Muscle of leg (tissue), 11 donors: ENCODE results near the gene VAMP4. TPM values are rescaled to one million over a fixed set of nuclear protein-coding genes. Genes with fewer than 3 reads are reported as not detected.

ENCODE experiments used
- DNase-seq: peaks from one replicate; pipeline ENCODE4 v3.0.0; 2013
- H3K27ac ChIP-seq: one replicate; pipeline ENCODE4 v1.5.1; 2013; ENCODE audit warnings: mild to moderate bottlenecking, low read length, control low read depth
- H3K27me3 ChIP-seq: one replicate; pipeline ENCODE4 v1.6.1; 2013; ENCODE audit warnings: low read length; ENCODE audit not compliant: control insufficient read depth, insufficient read depth
- H3K36me3 ChIP-seq: one replicate; pipeline ENCODE4 v1.6.1; 2013; ENCODE audit warnings: low read length; ENCODE audit not compliant: control insufficient read depth, insufficient read depth
- H3K4me1 ChIP-seq: one replicate; pipeline ENCODE4 v1.6.1; 2013; ENCODE audit warnings: low read length; ENCODE audit not compliant: control insufficient read depth, insufficient read depth
- H3K4me3 ChIP-seq: one replicate; pipeline ENCODE4 v1.5.1; 2013; ENCODE audit warnings: low read length, control low read depth
- H3K9me3 ChIP-seq: replicated peaks from 2 replicates; pipeline ENCODE4 v1.6.1; 2013; ENCODE audit warnings: low read depth, low read length; ENCODE audit not compliant: control insufficient read depth
- WGBS: methylation state at CpG from one replicate; pipeline ENCODE4 v1.1.5; 2013; ENCODE audit warnings: missing lambda C conversion rate; ENCODE audit not compliant: insufficient coverage; 5-methylcytosine and 5-hydroxymethylcytosine counted together
- polyA plus RNA-seq, 8 donors: library from polyadenylated mRNA; unstranded; fragments of 120-200 nt; gene quantifications; one replicate each; pipeline versions ENCODE4 v1.2.1 to v1.2.3, GENCODE V29; 2013; ENCODE audit warnings: inconsistent platforms in 1 of 8, low replicate concordance in 1 of 8; ENCODE audit not compliant: insufficient read length in 8 of 8, insufficient read depth in 1 of 8
- total RNA-seq: library from RNA; stranded (reverse); fragments of 120-200 nt; gene quantifications from one replicate; pipeline ENCODE4 v1.2.4, GENCODE V29; 2013

VAMP4 gene
- total and polyA plus RNA-seq, 9 donors = 5.5 to 11.7 (median 8.1) TPM

DNA sequence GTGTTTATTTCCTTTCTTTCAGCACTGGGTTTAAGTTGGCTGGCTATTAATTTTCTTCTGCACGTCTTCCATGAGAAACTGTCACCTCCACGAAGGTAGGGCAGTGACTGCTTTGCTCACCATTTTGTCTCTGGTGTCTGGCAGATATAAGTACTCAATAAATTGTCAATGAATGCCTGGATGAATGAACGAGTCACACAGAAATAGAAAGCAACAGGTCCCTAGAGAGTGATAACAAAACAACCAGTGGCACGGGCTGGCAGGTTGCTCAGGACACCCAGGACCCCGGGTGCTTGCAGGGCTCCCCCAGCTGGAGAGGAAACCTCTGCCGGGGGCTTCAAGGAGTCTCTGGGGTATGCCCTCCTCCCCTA lies 86.1 kb downstream of the VAMP4 start:
- DNase-seq = no peak
- Histone ChIP-seq H3K27me3 (no peaks in the 10 kb centered on the region), H3K36me3 (no peaks in the 10 kb centered on the region), H3K9me3 (no peaks in the 10 kb centered on the region), H3K4me1 (peaks cover 39% of the 10 kb centered on the region), H3K27ac (peak overlapping the region; percentile 96), H3K4me3 (no peak overlapping the region)
- no CpG with 5 or more reads among the region's 6 CpGs for WGBS

DNA sequence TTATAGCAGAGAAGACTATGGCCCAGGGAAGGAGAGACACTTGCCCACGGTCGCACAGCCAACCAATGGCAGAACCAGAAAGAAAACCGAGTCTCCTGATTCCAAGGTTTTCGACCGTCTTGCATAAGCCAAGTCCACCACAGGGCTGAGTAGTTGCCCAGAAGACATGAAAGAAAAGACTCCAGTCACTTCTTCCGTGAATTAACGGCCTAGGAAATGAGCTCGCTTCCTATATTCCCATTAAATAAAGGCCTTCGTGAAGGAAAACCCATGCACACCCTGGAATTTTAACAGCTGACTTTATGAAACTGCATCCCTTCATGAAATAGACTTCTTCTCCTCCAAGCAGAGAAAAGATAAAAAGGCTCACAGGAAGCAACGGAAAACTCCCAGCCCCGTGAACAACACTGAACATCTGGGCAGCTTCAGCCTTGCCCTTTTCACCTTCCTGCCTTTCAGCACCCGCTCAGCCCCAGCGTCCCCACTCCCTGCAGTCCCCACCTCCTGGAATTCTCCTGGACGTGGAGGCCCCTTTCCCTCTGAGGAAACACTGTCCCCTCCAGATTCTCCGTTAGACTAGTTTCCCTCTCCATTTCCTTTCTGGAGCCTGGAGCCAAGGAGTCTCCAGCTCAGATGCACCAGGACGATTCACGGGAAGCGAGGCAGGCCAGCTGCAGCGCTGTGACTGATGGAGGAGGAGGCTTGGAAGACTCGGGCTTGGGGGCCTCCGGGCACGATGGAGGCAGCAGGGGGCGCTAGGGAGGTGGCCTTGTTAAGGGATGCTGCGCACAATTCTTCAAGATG lies 86.7 kb downstream of the VAMP4 start:
- WGBS = 6% methylated on average over 20 of the region's 24 CpGs
- no peaks in the 10 kb centered on the region for H3K27me3 ChIP-seq
- peak overlapping the region; percentile 96 for H3K27ac ChIP-seq
- no peaks in the 10 kb centered on the region for H3K36me3 ChIP-seq
- no peaks in the 10 kb centered on the region for H3K9me3 ChIP-seq
- H3K4me3 ChIP-seq = no peak overlapping the region
- DNase-seq = peak; percentile 99
- peaks cover 39% of the 10 kb centered on the region for H3K4me1 ChIP-seq

DNA sequence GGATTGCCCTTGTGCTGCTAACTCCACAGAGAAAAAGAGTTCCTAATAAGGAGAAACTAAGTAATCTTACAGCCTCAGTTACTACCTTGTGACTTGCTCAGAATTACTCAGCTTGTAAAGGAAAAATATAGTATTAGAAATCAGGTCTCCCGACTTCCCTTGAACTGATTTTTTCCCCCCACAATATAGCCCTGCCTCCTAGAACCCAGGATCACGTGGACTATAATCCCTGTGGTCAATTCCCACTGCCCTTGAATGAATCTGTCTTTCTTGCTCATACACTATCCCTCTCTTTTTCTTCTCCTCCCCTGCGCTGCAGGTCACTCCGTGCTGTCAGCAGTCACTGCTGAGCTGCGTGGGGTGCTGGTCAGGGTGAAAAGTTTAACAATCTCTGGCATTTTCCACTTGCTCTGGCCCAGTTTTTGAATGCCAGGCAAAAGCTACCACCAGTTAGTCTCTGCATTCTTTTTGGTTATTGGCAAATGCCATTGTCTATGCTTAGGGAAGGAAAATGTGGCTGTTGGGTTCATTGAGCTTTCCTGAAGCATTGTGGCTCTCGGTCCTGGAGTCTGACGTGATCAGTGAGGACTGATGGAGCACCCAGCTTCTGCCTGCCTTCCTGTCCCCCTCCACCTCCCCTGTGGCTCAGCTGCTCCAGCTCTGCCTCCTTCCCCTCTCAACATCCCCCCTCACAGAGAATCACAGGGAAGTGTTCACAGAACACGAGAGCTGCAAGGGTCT lies 87.5 kb downstream of the VAMP4 start:
- 3% methylated on average over 4 of the region's 8 CpGs for WGBS
- Histone ChIP-seq H3K4me1 (peaks cover 39% of the 10 kb centered on the region), H3K4me3 (no peak overlapping the region)

DNA sequence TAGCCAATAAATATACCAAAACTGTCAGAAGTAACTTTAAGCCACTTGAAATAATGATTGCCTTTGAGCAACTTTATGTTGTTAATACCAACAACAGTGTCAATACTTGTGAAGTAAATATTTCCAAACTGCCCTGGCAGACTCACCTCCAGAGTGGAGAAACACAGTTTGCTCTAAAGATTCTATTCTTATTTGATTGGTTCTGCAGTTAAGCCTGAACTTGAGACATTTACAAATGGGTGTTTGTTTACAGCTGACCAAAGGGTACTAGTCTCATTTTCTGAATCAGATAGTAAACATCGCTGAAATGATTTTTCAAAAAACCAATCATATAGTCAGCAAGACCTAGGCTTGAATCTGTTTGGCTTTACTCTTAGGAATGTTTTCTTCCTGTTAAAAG lies 88.1 kb downstream of the VAMP4 start:
- no CpG with 5 or more reads among the region's 1 CpG for WGBS

More for the DNA sequence above, 87.5 kb downstream of the VAMP4 start:
- Histone ChIP-seq H3K9me3 (no peaks in the 10 kb centered on the region), H3K27ac (peak overlapping the region; percentile 96), H3K27me3 (no peaks in the 10 kb centered on the region), H3K36me3 (no peaks in the 10 kb centered on the region)
- DNase-seq = peak; percentile 75

DNA sequence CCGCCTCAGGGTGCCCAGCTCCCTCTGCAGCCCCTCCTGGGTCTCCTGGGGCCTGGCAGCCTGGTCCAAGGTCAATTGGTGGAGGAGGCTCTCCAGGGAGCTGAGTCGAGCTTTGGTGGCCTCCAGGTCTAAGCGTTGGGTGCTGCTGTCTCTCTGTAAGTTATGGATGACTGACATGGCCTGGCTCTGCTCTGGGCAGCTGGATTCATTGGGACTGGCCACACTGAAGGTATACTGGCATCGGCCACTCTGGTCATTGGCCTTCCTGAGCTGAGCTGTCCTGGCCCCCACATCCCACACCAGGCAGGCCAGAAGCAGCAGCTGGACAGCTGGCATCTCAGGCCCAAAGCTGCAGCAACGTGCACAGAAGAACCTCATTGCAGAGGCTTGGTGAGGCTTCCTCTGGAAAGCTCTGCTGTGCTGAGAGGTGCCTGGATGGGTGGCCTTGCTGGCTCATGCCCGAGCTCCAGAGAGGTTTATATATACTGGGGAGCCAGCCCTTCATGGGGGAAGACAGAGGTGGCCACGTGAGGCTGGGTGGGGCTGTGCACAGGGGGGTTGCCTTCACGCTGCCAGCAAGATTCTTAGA lies 89.5 kb downstream of the VAMP4 start, which contains the start of gene MYOC:
Gene MYOC (minus strand): TSS at position 455 of the 589 bp plus-strand sequence. CDS start 77 bp downstream, at position 378.
- 67% methylated on average over 6 of the region's 8 CpGs for WGBS
- no peaks in the 10 kb centered on the region for H3K27me3 ChIP-seq
- H3K4me3 ChIP-seq = no peak within 1 kb of the TSS
- peaks cover 39% of the 10 kb centered on the region for H3K4me1 ChIP-seq
- no peaks in the 10 kb centered on the region for H3K9me3 ChIP-seq
- H3K36me3 ChIP-seq = no peaks in the 10 kb centered on the region
- no peak for DNase-seq
- peak within 1 kb of the TSS; percentile 96 for H3K27ac ChIP-seq

More for the DNA sequence above, 88.1 kb downstream of the VAMP4 start:
- H3K27me3 ChIP-seq = no peaks in the 10 kb centered on the region
- DNase-seq = no peak
- H3K4me3 ChIP-seq = no peak overlapping the region
- peaks cover 39% of the 10 kb centered on the region for H3K4me1 ChIP-seq
- H3K27ac ChIP-seq = peak overlapping the region; percentile 96
- no peaks in the 10 kb centered on the region for H3K9me3 ChIP-seq
- no peaks in the 10 kb centered on the region for H3K36me3 ChIP-seq

Other genes starting within 250 kb of the VAMP4 start
- gene MYOCOS, start 119.8 kb downstream of the VAMP4 start, total RNA-seq = not detected
- gene MYOCOS, start 119.8 kb downstream of the VAMP4 start, polyA plus RNA-seq = under 1 TPM in 2 of 8 donors, not detected in 6; 0.14 to 0.16 TPM
- gene MYOC, start 89.4 kb downstream of the VAMP4 start, total RNA-seq = 9.7 TPM
- gene MYOC, start 89.4 kb downstream of the VAMP4 start, polyA plus RNA-seq = 1 to 10 TPM; 1.6 to 6.5 (median 5.1) TPM
- 16.3 TPM for gene METTL13, start 39.6 kb upstream of the VAMP4 start, total RNA-seq
- 10 to 100 TPM; 20.2 to 27.9 (median 23.5) TPM for gene METTL13, start 39.6 kb upstream of the VAMP4 start, polyA plus RNA-seq
- 7.0 TPM for gene DNM3, start 99.4 kb upstream of the VAMP4 start, total RNA-seq
- 1 to 10 TPM; 2.2 to 6.3 (median 3.9) TPM for gene DNM3, start 99.4 kb upstream of the VAMP4 start, polyA plus RNA-seq